Epithelial cell of esophagus (primary cell): ENCODE results near the gene FOXK2.

Experiments used
- DNase-seq: peaks from one replicate; pipeline ENCODE4 v3.0.0; 2010; ENCODE audit warnings: low read depth
- H3K4me3 ChIP-seq: 2 replicates; pipeline ENCODE4 v1.5.1; 2011; ENCODE audit warnings: mild to moderate bottlenecking, low read length, control low read depth
- TF ChIP-seq, protein P1 (sequence below): IDR thresholded peaks from 2 replicates; pipeline ENCODE4 v1.5.1; 2011; ENCODE audit warnings: low read depth, mild to moderate bottlenecking, low read length, control low read depth, inconsistent platforms; ENCODE audit not compliant: insufficient read depth; ENCODE audit errors: missing control alignments

FOXK2 gene

DNA sequence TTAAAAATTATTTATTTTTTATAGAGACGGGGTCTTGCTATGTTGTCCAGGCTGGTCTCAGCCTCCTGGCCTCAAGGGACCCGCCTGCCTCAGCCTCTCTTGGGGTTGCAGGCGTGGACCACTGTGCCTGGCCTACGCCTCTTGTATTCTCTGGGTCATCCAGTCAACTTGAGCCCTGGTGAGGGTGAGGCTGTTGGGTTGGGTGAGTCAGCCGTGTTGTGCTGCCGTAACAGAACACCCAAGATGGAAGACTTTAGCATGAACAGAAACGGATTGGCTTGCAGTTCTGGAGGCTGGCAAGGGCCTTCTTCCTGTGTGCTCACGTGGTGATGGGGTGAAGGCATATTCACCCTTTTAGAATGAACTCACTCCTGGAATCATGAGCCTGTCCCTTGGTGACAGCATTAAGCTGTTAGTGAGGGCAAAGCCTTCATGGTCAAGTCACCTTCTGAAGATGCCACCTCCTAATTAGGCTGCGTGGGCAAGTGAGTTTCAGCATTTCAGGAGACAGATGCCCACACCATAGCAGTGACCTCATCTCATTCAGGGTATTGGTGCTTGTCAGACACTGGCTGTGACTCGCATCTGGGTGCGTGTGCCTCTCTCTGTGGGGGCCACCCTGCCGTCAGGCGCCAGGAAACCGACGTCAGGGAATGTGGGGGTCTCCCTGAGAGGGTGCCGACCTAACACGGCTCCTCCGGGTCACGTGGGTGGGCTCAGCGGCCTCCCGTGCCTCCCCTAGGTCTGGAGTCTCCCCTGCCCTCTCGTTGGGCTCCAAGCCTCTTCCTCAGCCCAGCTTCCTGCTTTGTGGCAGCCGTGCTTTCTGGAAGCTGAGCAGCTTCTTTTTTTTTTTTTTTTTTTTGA is 79.0 kb downstream of the FOXK2 start:
- DNase-seq, result peak; percentile 60
- H3K4me3 ChIP-seq, result no peak overlapping the region
- TF ChIP-seq, protein P1, sequence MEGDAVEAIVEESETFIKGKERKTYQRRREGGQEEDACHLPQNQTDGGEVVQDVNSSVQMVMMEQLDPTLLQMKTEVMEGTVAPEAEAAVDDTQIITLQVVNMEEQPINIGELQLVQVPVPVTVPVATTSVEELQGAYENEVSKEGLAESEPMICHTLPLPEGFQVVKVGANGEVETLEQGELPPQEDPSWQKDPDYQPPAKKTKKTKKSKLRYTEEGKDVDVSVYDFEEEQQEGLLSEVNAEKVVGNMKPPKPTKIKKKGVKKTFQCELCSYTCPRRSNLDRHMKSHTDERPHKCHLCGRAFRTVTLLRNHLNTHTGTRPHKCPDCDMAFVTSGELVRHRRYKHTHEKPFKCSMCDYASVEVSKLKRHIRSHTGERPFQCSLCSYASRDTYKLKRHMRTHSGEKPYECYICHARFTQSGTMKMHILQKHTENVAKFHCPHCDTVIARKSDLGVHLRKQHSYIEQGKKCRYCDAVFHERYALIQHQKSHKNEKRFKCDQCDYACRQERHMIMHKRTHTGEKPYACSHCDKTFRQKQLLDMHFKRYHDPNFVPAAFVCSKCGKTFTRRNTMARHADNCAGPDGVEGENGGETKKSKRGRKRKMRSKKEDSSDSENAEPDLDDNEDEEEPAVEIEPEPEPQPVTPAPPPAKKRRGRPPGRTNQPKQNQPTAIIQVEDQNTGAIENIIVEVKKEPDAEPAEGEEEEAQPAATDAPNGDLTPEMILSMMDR, result no peak

DNA sequence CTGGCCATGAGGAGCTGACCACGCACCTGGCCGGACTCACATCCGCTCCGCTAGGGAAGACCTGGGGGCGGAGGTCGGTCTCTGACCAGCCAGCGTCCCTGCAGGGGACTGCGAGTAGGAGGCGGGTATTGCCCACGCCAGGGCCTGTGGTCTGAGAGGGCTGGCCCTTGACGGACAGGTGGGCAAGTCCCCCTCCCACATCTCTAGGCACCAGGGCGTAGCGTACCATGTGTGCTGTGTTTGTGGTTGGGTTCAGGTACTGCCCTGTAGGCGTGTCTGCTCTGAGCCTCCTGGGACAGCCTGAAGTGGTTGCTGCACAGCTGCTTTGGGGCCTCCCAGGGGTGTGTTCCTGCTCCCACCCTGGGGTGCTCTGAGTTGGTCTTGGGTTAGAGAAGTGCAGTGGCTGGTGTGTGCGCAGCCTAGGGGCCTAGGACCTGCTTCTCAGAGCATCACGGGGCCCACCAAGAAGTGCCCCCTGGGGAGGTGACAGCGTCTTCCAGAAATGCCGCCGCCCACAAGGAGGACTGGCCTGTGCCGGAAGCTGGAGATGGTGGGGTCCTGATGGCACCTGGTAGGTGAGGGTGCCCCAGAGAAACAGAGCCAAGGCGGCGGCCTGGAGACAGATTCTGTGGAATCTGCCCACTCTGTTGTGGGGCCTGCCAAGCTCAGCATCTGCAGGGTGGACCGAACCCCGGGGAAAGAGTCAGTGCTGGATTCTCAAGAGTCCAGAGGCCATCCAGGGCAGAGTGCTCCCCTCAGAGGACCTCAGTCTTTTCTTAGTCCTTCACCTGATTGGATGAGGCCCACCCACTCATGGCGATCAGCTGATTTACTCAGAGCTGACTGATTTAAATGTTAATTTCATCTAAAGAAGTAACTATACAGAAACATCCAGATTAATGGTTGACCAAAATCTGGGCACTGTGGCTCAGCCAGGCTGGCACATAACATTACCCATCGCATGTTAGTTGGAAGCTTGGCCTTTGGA is 80.4 kb downstream of the FOXK2 start:
- no peak for DNase-seq
- no peak overlapping the region for H3K4me3 ChIP-seq
- TF ChIP-seq, protein P1, result no peak

GRCh38 chr17:82600731-82601446 is 81.4 kb downstream of the FOXK2 start:
- DNase-seq, result no peak
- TF ChIP-seq, protein P1, result no peak
- no peak overlapping the region for H3K4me3 ChIP-seq

GRCh38 chr17:82601447-82602000 is 82.0 kb downstream of the FOXK2 start:
- no peak overlapping the region for H3K4me3 ChIP-seq
- DNase-seq, result no peak
- TF ChIP-seq, protein P1, result no peak

DNA sequence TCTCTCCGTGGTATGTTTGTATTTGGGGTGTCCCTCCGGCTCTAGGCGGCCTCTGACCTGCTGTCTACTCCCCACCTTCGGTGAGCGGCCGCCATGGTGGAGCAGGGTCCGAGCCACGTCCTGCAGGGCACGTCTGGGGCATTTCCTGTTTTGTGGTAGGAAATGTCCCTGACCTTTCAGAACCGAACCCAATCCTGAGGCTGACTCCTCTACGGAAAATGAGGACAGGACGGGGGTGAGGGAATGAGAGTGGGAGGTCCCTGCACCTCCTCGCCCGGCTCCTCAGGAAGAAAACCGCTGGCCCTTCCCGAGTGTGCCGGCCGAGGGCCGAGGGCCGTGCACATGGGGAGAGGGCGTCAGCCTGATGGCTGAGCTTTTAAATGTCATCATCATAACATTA is 83.0 kb downstream of the FOXK2 start:
- TF ChIP-seq, protein P1, result no peak
- no peak for DNase-seq
- H3K4me3 ChIP-seq, result no peak overlapping the region

- no peak for DNase-seq
- no peak overlapping the region for H3K4me3 ChIP-seq
- TF ChIP-seq, protein P1, result no peak
Observed at GRCh38 chr17:82602986-82603710, 83.6 kb downstream of the FOXK2 start.
